CD4-positive, alpha-beta T cell (primary cell): Measurements from ENCODE around the gene MYH7. TPM values are rescaled to one million over a fixed set of nuclear protein-coding genes. Genes with fewer than 3 reads are reported as not detected.

ENCODE experiments used
- ATAC-seq: fragments of 200-7000 bp; cut with Tn5 transposase; one replicate; pipeline ENCODE4 v1.10.0; 2022; ENCODE audit warnings: mild to moderate bottlenecking; ENCODE audit not compliant: poor library complexity
- CTCF ChIA-PET: fragments of 350-600 bp; sonication (Branson Sonifier 250); formaldehyde crosslinking; loops from one replicate; lab custom pipeline; 2021; ENCODE audit warnings: antibody characterized with exemption, inconsistent platforms; lab: Charles Lee
- POLR2A ChIA-PET: fragments of 350-600 bp; sonication (Branson Sonifier 250); formaldehyde crosslinking; loops from one replicate; lab custom pipeline; 2021; ENCODE audit warnings: antibody characterized with exemption, inconsistent platforms; lab: Charles Lee
- DNase-seq, 14 experiments: peaks; one replicate each; pipeline ENCODE4 v3.0.0-alpha.2; 2013 to 2020; ENCODE audit warnings: mixed read lengths in 2 of 14
- H3K27ac ChIP-seq, 2 donors: one replicate each; pipeline versions ENCODE4 v1.5.1 to v1.7.0; 2013; ENCODE audit warnings: low read length in 2 of 2, low read depth in 1 of 2, mild to moderate bottlenecking in 1 of 2
- H3K27me3 ChIP-seq, 2 experiments: 1 replicate in 1 of 2; 2 replicates in 1 of 2; pipeline versions ENCODE4 v1.6.1 to v1.7.0; 2013; ENCODE audit warnings: low read length in 2 of 2, control low read depth in 1 of 2, mild to moderate bottlenecking in 1 of 2, moderate library complexity in 1 of 2; ENCODE audit not compliant: insufficient read depth in 2 of 2, control insufficient read depth in 1 of 2
- H3K36me3 ChIP-seq: one replicate; pipeline ENCODE4 v1.6.1; 2013; ENCODE audit warnings: low read length, control low read depth; ENCODE audit not compliant: insufficient read depth
- H3K4me1 ChIP-seq: one replicate; pipeline ENCODE4 v1.6.1; 2013; ENCODE audit warnings: low read length, control low read depth; ENCODE audit not compliant: insufficient read depth
- H3K4me3 ChIP-seq: one replicate; pipeline ENCODE4 v1.5.1; 2013; ENCODE audit warnings: mild to moderate bottlenecking, low read length, moderate library complexity
- H3K9me3 ChIP-seq, 2 experiments: 1 replicate in 1 of 2; 2 replicates in 1 of 2; pipeline versions ENCODE4 v1.6.1 to v1.7.0; 2013; ENCODE audit warnings: low read length in 2 of 2, mild to moderate bottlenecking in 2 of 2, control low read depth in 1 of 2, moderate library complexity in 1 of 2; ENCODE audit not compliant: control insufficient read depth in 1 of 2, insufficient read depth in 1 of 2
- H3K27ac Mint-ChIP-seq: one replicate; pipeline ENCODE4 v1.8.0; 2020; ENCODE audit warnings: mixed read lengths
- H3K27me3 Mint-ChIP-seq: one replicate; pipeline ENCODE4 v1.8.0; 2021; ENCODE audit warnings: mixed read lengths
- H3K36me3 Mint-ChIP-seq: one replicate; pipeline ENCODE4 v1.8.0; 2021; ENCODE audit warnings: low read depth, mixed read lengths
- H3K4me1 Mint-ChIP-seq: one replicate; pipeline ENCODE4 v1.8.0; 2021; ENCODE audit warnings: low read depth, mixed read lengths
- H3K4me3 Mint-ChIP-seq: one replicate; pipeline ENCODE4 v1.8.0; 2020; ENCODE audit warnings: mild to moderate bottlenecking, mixed read lengths
- H3K9me3 Mint-ChIP-seq: one replicate; pipeline ENCODE4 v1.8.0; 2020; ENCODE audit warnings: mixed read lengths
- intact Hi-C, 2 experiments: fragments of 100-400 bp; cut with DNase I in 1 of 2; cut with micrococcal nuclease in 1 of 2; formaldehyde crosslinking; loops; one replicate each; pipeline versions ENCODE4 v1.15.1 to v1.9.0; 2023 to 2025; cut with DNase I, micrococcal nuclease
- total RNA-seq, 174 experiments: library from RNA in 2 of 174; stranded (reverse) in 2 of 174; gene quantifications; one replicate each; pipeline ENCODE4 v1.2.3 and lab custom pipeline; 2021 to 2026
- TF ChIP-seq, protein P1 (sequence below): fragments of 200-600 bp; IDR thresholded peaks from one replicate; pipeline ENCODE4 v1.8.0; 2022; ENCODE audit warnings: antibody characterized with exemption, mild to moderate bottlenecking

The MYH7 gene
- total RNA-seq, 2 experiments from 2014 or later, result not detected

GRCh38 chr14:23382276-23382675 lies 53.2 kb downstream of the MYH7 start:
- H3K9me3 Mint-ChIP-seq, result no peaks in the 10 kb centered on the region
- H3K4me1 Mint-ChIP-seq, result no peaks in the 10 kb centered on the region
- no peaks in the 10 kb centered on the region for H3K4me1 ChIP-seq
- no peak overlapping the region for H3K4me3 Mint-ChIP-seq
- TF ChIP-seq, protein P1, sequence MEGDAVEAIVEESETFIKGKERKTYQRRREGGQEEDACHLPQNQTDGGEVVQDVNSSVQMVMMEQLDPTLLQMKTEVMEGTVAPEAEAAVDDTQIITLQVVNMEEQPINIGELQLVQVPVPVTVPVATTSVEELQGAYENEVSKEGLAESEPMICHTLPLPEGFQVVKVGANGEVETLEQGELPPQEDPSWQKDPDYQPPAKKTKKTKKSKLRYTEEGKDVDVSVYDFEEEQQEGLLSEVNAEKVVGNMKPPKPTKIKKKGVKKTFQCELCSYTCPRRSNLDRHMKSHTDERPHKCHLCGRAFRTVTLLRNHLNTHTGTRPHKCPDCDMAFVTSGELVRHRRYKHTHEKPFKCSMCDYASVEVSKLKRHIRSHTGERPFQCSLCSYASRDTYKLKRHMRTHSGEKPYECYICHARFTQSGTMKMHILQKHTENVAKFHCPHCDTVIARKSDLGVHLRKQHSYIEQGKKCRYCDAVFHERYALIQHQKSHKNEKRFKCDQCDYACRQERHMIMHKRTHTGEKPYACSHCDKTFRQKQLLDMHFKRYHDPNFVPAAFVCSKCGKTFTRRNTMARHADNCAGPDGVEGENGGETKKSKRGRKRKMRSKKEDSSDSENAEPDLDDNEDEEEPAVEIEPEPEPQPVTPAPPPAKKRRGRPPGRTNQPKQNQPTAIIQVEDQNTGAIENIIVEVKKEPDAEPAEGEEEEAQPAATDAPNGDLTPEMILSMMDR, result no peak
- no peak overlapping the region for H3K4me3 ChIP-seq
- ChIA-PET POLR2A (no interaction called here), CTCF (no interaction called here)
- ATAC-seq (no peak), DNase-seq (no peak)
- H3K27me3 ChIP-seq, result no peaks in the 10 kb centered on the region
- intact Hi-C loops, result no loop called here
- no peaks in the 10 kb centered on the region for H3K36me3 Mint-ChIP-seq
- no peaks in the 10 kb centered on the region for H3K9me3 ChIP-seq
- no peaks in the 10 kb centered on the region for H3K36me3 ChIP-seq
- H3K27ac ChIP-seq, result no peak overlapping the region
- peaks cover 24% of the 10 kb centered on the region for H3K27me3 Mint-ChIP-seq
- H3K27ac Mint-ChIP-seq, result no peak overlapping the region

GRCh38 chr14:23381871-23382270 lies 53.6 kb downstream of the MYH7 start:
- H3K36me3 Mint-ChIP-seq, result no peaks in the 10 kb centered on the region
- Histone ChIP-seq H3K27ac (no peak overlapping the region), H3K9me3 (no peaks in the 10 kb centered on the region), H3K36me3 (no peaks in the 10 kb centered on the region), H3K4me3 (no peak overlapping the region), H3K4me1 (no peaks in the 10 kb centered on the region), H3K27me3 (no peaks in the 10 kb centered on the region)
- no peak for DNase-seq
- ChIA-PET CTCF (no interaction called here), POLR2A (no interaction called here)
- no peaks in the 10 kb centered on the region for H3K4me1 Mint-ChIP-seq
- intact Hi-C loops, result loop anchor here in 1 of 2 experiments (2.0 kb wide), 1 partner anchor 261 kb away; no protein-coding TSS in a partner anchor
- peaks cover 24% of the 10 kb centered on the region for H3K27me3 Mint-ChIP-seq
- H3K9me3 Mint-ChIP-seq, result no peaks in the 10 kb centered on the region
- TF ChIP-seq, protein P1, result no peak
- no peak for ATAC-seq
- H3K4me3 Mint-ChIP-seq, result no peak overlapping the region
- H3K27ac Mint-ChIP-seq, result no peak overlapping the region

DNA sequence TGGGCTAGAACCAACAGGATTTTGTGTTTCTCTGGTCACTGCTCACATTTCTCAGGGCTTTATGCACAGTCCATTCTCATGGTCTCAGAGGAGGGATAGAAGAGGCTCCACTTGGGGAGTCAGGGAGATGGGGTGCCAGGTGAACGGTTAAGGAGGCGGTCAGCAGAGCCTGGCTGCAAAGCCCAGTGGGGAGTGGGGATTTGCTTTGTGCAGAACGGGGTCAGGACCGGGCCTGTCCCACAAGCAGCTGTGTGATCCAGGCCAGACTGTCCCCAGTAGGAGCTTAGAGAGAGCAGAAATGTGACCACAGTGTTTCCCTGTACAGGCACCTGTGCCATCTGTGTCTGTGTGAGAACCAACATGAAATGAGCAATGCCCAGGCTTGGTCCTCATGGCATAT lies 54.5 kb downstream of the MYH7 start:
- CTCF ChIA-PET, result interaction anchor here (0.6 to 1.6 kb wide), 3 partner anchors 19 to 199 kb away, joined by 3 to 5 read pairs (median 3); partner anchors contain the start of gene PABPN1
- no peaks in the 10 kb centered on the region for H3K9me3 ChIP-seq

More for the DNA sequence above, 54.5 kb downstream of the MYH7 start:
- Mint-ChIP-seq H3K4me1 (no peaks in the 10 kb centered on the region), H3K27me3 (peaks cover 24% of the 10 kb centered on the region), H3K27ac (no peak overlapping the region), H3K4me3 (no peak overlapping the region), H3K36me3 (no peaks in the 10 kb centered on the region), H3K9me3 (no peaks in the 10 kb centered on the region)
- Histone ChIP-seq H3K36me3 (no peaks in the 10 kb centered on the region), H3K27me3 (no peaks in the 10 kb centered on the region), H3K4me3 (no peak overlapping the region), H3K4me1 (no peaks in the 10 kb centered on the region), H3K27ac (no peak overlapping the region)
- POLR2A ChIA-PET, result interaction anchor here (1.2 to 1.3 kb wide), 2 partner anchors 116 to 312 kb away, joined by 3 to 4 read pairs; no protein-coding TSS in a partner anchor
- TF ChIP-seq, protein P1, result no peak
- intact Hi-C loops, result loop anchor here (1.0 to 2.0 kb wide), 3 partner anchors 53 to 260 kb away; no protein-coding TSS in a partner anchor
- ATAC-seq (no peak), DNase-seq (no peak)
